C4-2B (cell line): ENCODE data around the gene BTBD9.

Experiments
- H3K27ac ChIP-seq: fragments of 450-650 bp; 2 replicates; pipeline ENCODE4 v1.5.1; 2017
- ZFX ChIP-seq: fragments of 450-650 bp; IDR thresholded peaks from 2 replicates; pipeline ENCODE4 v1.6.1; 2017
- TF ChIP-seq, protein P1 (sequence below): fragments of 450-650 bp; conservative IDR thresholded peaks from 2 replicates; pipeline ENCODE4 v1.5.1; 2017; ENCODE audit warnings: mild to moderate bottlenecking

BTBD9 gene

DNA sequence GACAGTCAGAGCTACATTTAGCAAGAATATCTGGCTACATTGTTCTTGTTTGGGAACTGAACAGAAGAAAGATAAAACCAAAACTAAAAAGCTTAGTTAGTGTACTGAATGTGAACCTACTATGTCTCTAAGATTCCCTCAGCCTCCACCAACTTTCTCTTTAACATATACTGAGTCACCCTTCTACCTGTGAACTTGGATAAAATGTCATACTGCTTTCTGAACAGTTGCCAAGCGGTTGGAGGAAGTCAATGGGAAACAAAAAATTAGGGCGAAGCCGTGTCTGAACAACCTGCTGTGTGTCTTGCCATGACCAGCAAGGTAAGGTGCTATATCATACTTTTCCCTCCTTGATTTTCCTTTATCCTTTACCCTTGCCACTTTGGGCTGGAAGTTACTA, 243.5 kb downstream of the BTBD9 start:
- no peak overlapping the region for H3K27ac ChIP-seq
- TF ChIP-seq, protein P1, sequence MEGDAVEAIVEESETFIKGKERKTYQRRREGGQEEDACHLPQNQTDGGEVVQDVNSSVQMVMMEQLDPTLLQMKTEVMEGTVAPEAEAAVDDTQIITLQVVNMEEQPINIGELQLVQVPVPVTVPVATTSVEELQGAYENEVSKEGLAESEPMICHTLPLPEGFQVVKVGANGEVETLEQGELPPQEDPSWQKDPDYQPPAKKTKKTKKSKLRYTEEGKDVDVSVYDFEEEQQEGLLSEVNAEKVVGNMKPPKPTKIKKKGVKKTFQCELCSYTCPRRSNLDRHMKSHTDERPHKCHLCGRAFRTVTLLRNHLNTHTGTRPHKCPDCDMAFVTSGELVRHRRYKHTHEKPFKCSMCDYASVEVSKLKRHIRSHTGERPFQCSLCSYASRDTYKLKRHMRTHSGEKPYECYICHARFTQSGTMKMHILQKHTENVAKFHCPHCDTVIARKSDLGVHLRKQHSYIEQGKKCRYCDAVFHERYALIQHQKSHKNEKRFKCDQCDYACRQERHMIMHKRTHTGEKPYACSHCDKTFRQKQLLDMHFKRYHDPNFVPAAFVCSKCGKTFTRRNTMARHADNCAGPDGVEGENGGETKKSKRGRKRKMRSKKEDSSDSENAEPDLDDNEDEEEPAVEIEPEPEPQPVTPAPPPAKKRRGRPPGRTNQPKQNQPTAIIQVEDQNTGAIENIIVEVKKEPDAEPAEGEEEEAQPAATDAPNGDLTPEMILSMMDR: no peak
- no peak for TF ChIP-seq ZFX

DNA sequence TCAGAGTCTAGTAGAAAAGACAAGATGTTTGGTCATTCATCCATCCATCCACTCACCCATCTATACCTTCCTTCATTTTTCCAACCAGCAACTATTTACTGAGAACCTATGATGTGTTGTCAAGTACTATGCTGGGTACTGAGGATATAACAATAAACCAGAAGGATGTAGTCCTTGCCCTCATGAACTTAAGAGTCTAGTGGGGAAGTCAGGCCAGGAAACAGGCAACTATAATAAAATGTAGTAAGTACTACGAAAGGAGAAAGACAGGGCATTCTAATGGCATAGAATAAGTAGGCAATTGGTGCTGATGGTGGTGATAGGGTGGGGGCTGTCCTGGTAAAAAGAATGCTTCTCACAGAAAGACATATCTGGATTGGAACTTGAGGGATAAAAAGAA, 245.7 kb downstream of the BTBD9 start:
- no peak overlapping the region for H3K27ac ChIP-seq
- TF ChIP-seq ZFX: no peak
- TF ChIP-seq, protein P1: no peak

DNA sequence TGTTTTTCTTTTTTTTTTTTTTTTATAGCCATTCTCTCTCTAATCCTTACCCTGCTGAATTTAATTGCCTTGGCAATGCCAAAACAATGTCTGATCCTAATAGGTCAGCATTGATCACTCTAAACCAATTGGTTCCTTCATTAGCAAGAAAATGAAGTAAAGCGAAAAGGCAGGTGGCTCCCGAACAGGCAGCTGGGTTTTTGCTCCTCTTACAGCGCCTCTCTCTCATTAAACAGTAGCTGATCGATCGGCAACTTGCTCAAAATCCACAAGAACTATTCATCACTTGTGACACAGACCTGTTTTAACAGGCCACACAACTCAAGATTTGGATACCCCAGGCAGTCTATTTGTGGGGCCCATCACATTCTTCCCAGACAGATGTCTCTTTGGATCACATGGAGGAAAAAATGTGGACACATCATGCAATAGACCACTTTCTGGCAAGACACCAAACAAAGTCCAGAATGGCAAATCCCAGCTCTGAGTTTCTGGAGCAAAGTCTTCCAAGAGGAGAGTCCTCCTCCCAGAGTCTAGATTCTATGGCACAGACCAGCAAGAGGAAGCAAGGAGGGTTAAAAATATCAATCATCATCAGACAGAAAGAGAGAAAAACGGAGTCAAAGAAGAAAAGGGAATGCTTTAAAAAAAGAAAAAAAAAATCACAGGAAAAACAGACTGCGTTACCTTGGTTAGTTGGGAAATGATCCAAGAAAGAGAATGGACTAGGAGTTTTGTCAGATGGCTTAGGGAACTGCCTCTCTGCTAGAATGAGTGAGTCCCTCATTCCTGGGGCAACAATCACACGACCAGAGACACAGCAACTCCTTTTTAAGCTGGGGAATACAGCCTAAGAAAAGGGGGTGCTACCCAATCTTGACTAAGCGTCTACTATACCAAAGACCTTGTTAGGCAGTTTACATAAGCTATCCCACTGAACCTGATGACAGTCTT, 247.8 kb downstream of the BTBD9 start:
- no peak overlapping the region for H3K27ac ChIP-seq
- TF ChIP-seq, protein P1: no peak
- no peak for TF ChIP-seq ZFX

DNA sequence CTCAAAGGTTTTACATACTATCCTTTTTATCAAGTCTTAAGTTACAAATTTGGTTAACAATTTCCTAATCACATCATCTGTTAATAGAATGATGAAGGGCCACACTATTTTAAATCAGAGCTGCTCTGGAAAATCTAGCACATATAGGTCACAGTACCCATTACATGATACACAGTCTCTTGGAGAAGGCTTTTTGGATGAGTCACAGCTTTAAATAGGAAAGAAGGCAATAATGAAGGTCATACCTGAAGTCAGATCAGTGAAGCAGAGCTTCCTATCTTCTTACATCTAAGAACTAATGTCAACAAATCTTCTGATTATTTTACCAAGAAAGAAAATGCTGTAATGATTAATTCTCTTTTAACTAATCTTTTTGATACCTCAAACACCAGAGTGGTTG, 248.5 kb downstream of the BTBD9 start:
- no peak for TF ChIP-seq ZFX
- TF ChIP-seq, protein P1: no peak

DNA sequence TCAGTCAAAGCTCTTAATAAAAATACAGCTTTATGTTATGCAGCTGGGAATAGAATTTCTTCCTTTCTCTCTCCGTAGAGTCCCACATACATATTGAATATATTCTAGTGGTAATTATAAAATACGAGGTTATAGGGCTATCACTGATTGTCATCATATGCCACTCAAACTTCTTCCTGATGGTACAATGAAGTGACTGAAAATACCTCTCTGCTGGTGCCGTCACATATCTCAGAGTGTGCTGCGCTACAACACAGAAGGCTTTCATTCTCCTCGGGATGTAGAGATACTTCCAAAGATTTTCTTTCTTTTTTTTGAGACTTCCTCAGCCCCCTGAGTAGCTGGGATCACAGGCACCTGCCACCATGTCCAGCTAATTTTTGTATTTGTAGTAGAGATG, 249.9 kb downstream of the BTBD9 start:
- TF ChIP-seq ZFX: no peak
- TF ChIP-seq, protein P1: no peak
- H3K27ac ChIP-seq: no peak overlapping the region

More for the DNA sequence above, 248.5 kb downstream of the BTBD9 start:
- H3K27ac ChIP-seq: no peak overlapping the region

DNA sequence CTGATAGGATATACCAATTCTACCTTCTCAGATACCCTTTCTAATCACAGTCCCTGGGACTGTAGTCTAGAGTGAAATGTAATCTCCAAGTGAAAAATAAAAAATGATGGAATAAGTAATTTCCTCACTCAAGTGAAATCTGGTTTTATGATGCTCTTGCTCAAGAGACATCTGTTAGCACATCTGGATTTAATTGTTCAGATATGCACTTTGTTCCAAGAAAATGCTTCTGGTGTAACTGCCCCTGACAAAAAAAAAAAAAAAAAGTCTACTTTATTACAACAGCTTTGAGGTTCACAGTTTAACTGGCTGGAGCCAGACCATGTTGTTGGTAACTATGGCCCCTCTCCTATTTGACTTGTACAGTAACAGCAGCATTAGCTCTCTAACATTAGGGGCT, 251.8 kb downstream of the BTBD9 start:
- H3K27ac ChIP-seq: no peak overlapping the region
- TF ChIP-seq ZFX: no peak
- TF ChIP-seq, protein P1: no peak

DNA sequence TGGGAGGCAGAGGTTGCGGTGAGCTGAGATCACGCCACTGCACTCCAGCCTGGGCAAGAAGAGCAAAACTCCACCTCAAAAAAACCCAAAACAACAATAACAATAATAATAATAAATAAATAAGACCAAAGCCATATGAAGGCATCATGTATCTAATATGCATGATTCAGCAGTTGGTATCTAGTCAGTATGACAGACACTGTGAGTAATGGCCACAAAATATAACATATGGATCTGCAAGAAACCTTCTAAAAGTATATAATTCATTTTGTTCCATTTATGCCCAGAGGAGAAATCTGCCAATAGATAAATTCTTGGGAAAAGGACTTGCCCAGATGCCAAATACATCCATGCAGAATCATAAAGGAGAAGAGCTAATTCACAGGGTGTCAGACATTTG, 252.3 kb downstream of the BTBD9 start:
- TF ChIP-seq, protein P1: no peak
- no peak for TF ChIP-seq ZFX
- no peak overlapping the region for H3K27ac ChIP-seq
